GM23338 (cell line): Measurements from ENCODE around the gene ZNF174.

ENCODE experiments used
- CREB1 ChIP-seq: fragments of 250-450 bp; sonication (Bioruptor Pico); IDR thresholded peaks from 2 replicates; pipeline ENCODE4 v1.5.0; 2020; ENCODE audit warnings: low read depth, mild to moderate bottlenecking, moderate library complexity
- CTCF ChIP-seq, 2 experiments: fragments of 200-600 bp in 1 of 2; sonication (generic) in 1 of 2; conservative IDR thresholded peaks; 2 replicates each; pipeline versions ENCODE4 v1.5.1 to v1.6.1; 2016 to 2017; ENCODE audit warnings: antibody characterized with exemption in 2 of 2, low read depth in 2 of 2, mild to moderate bottlenecking in 2 of 2, moderate library complexity in 1 of 2
- ETS1 ChIP-seq: IDR thresholded peaks from 2 replicates; pipeline ENCODE4 v1.6.1; 2016; ENCODE audit warnings: antibody characterized with exemption
- EZH2 ChIP-seq: fragments of 200-600 bp; sonication (generic); IDR thresholded peaks from one replicate; pipeline ENCODE4 v1.8.0; 2017; ENCODE audit warnings: antibody characterized with exemption, mild to moderate bottlenecking, low read depth; ENCODE audit not compliant: unreplicated experiment
- EZH2phosphoT487 ChIP-seq: fragments of 200-600 bp; sonication (generic); IDR thresholded peaks from one replicate; pipeline ENCODE4 v1.8.1; 2018; ENCODE audit warnings: antibody characterized with exemption; ENCODE audit not compliant: unreplicated experiment
- JUNB ChIP-seq: IDR thresholded peaks from one replicate; pipeline ENCODE4 v1.6.1; 2016; ENCODE audit warnings: antibody characterized with exemption; ENCODE audit not compliant: unreplicated experiment
- NANOG ChIP-seq: IDR thresholded peaks from 2 replicates; pipeline ENCODE4 v1.6.1; 2016; ENCODE audit warnings: antibody characterized with exemption, borderline replicate concordance
- POLR2AphosphoS5 ChIP-seq: IDR thresholded peaks from 2 replicates; pipeline ENCODE4 v1.6.1; 2016; ENCODE audit warnings: antibody characterized with exemption, low read depth
- REST ChIP-seq: IDR thresholded peaks from one replicate; pipeline ENCODE4 v1.6.1; 2018; ENCODE audit warnings: antibody characterized with exemption; ENCODE audit not compliant: unreplicated experiment
- STAT1 ChIP-seq: IDR thresholded peaks from one replicate; pipeline ENCODE4 v1.6.1; 2016; ENCODE audit warnings: antibody characterized with exemption; ENCODE audit not compliant: unreplicated experiment
- ZNF114 ChIP-seq: fragments of 250-450 bp; sonication (Bioruptor Pico); IDR thresholded peaks from 2 replicates; pipeline ENCODE4 v1.5.0; 2020; ENCODE audit warnings: mild to moderate bottlenecking, moderate library complexity
- ZNF462 ChIP-seq: fragments of 250-450 bp; sonication (Bioruptor Pico); IDR thresholded peaks from 2 replicates; pipeline ENCODE4 v1.5.0; 2020; ENCODE audit warnings: mild to moderate bottlenecking, moderate library complexity

- TF ChIP-seq CREB1 (no peak), CTCF (conservative IDR thresholded peaks at IDR 0.05; ENCODE audit: low read depth in 2 of 2) (no peak), NANOG (no peak), POLR2AphosphoS5 (no peak), ETS1 (no peak), STAT1 (no peak), REST (no peak), EZH2 (no peak), ZNF462 (CRISPR knock-in tag) (no peak), ZNF114 (CRISPR knock-in tag) (no peak), EZH2phosphoT487 (no peak), JUNB (no peak)
Observed at GRCh38 chr16:3454093-3454492, 53.1 kb downstream of the ZNF174 start.
